Smooth muscle cell (in vitro differentiated cells): ENCODE data around the gene STXBP4. TPM values are rescaled to one million over a fixed set of nuclear protein-coding genes. Genes with fewer than 3 reads are reported as not detected.

Source experiments
- DNase-seq: peaks from one replicate; lab custom pipeline; 2025; ENCODE audit not compliant: unreplicated experiment; lab: John Stamatoyannopoulos, UW
- H2AFZ ChIP-seq: fragments of 200-600 bp; sonication (generic); 2 replicates; pipeline ENCODE4 v1.6.0; 2016; ENCODE audit warnings: antibody characterized with exemption, low read depth, mild to moderate bottlenecking
- H3F3A ChIP-seq: fragments of 200-600 bp; sonication (generic); 2 replicates; pipeline ENCODE4 v1.6.0; 2017; ENCODE audit warnings: antibody characterized with exemption, low read depth
- H3K27ac ChIP-seq: fragments of 200-600 bp; sonication (generic); 2 replicates; pipeline ENCODE4 v1.5.1; 2016; ENCODE audit warnings: low read depth, mild to moderate bottlenecking
- H3K27me3 ChIP-seq: fragments of 200-600 bp; sonication (generic); 2 replicates; pipeline ENCODE4 v1.6.1; 2016; ENCODE audit warnings: low read depth, mild to moderate bottlenecking
- H3K36me3 ChIP-seq: fragments of 200-600 bp; sonication (generic); 2 replicates; pipeline ENCODE4 v1.5.1; 2016; ENCODE audit warnings: low read depth
- H3K4me1 ChIP-seq: fragments of 200-600 bp; sonication (generic); 2 replicates; pipeline ENCODE4 v1.5.1; 2016; ENCODE audit warnings: low read depth
- H3K4me2 ChIP-seq: fragments of 200-600 bp; sonication (generic); 2 replicates; pipeline ENCODE4 v1.6.0; 2016; ENCODE audit warnings: mild to moderate bottlenecking
- H3K4me3 ChIP-seq: fragments of 200-600 bp; sonication (generic); 2 replicates; pipeline ENCODE4 v1.5.1; 2016; ENCODE audit warnings: mild to moderate bottlenecking
- H3K79me2 ChIP-seq: fragments of 200-600 bp; sonication (generic); 2 replicates; pipeline ENCODE4 v1.6.0; 2016; ENCODE audit warnings: low read depth, mild to moderate bottlenecking
- H3K9ac ChIP-seq: fragments of 200-600 bp; sonication (generic); 2 replicates; pipeline ENCODE4 v1.6.0; 2016; ENCODE audit warnings: low read depth
- H3K9me3 ChIP-seq: fragments of 200-600 bp; sonication (generic); replicated peaks from 2 replicates; pipeline ENCODE4 v1.5.1; 2016; ENCODE audit warnings: low read depth
- H4K20me1 ChIP-seq: fragments of 200-600 bp; sonication (generic); 2 replicates; pipeline ENCODE4 v1.6.0; 2016; ENCODE audit warnings: low read depth
- WGBS: methylation state at CpG from one replicate; pipeline ENCODE4 v1.1.7; 2016; ENCODE audit warnings: low lambda C conversion rate; 5-methylcytosine and 5-hydroxymethylcytosine counted together
- polyA plus RNA-seq: library from polyadenylated mRNA; unstranded; fragments of >200 nt; fragmentation: Nextera tagmentation; extraction: Ambion mirVana; gene quantifications from 2 replicates; pipeline ENCODE4 v1.2.1, GENCODE V29; 2016
- total RNA-seq: library from RNA; depleted of rRNA; stranded (reverse); fragments of >200 nt; gene quantifications from 2 replicates; pipeline ENCODE4 v1.2.3, GENCODE V29; 2014
- TF ChIP-seq, protein P1 (sequence below): fragments of 200-600 bp; sonication (generic); IDR thresholded peaks from 2 replicates; pipeline ENCODE4 v1.5.1; 2017; ENCODE audit warnings: borderline replicate concordance, mild to moderate bottlenecking, antibody characterized with exemption; ENCODE audit not compliant: insufficient read depth, poor library complexity, severe bottlenecking

STXBP4 gene
- total and polyA plus RNA-seq, 2 experiments from 2014 or later = 5.7 to 59.5 TPM

DNA sequence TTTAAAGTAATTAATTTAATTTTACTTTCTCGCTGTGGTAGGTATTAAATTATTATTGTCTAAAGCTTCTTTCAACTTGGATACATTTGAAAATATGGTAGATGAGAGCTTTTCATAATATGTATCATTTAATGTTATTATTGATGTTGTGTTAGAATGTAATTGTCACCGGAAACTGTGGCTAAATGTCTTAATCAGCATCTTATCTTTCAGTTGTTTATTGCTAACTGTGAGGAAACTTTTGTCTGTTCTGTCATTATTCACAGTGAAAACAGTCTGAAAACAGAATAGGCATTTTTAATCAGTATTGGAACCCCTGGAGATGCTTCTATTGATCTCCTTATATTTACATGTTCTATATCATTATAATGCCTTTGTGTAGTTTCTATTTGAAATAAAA, 120.7 kb downstream of the STXBP4 start:
- Histone ChIP-seq H3K4me3 (no peak overlapping the region), H3K9ac (no peak overlapping the region), H3K27ac (no peak overlapping the region), H3K9me3 (no peaks in the 10 kb centered on the region), H3K79me2 (no peaks in the 10 kb centered on the region), H3K4me1 (no peaks in the 10 kb centered on the region), H3K36me3 (no peaks in the 10 kb centered on the region), H3K27me3 (no peaks in the 10 kb centered on the region), H2AFZ (no peak overlapping the region), H3F3A (no peaks in the 10 kb centered on the region), H4K20me1 (no peaks in the 10 kb centered on the region), H3K4me2 (no peak overlapping the region)
- no peak for DNase-seq
- TF ChIP-seq, protein P1, sequence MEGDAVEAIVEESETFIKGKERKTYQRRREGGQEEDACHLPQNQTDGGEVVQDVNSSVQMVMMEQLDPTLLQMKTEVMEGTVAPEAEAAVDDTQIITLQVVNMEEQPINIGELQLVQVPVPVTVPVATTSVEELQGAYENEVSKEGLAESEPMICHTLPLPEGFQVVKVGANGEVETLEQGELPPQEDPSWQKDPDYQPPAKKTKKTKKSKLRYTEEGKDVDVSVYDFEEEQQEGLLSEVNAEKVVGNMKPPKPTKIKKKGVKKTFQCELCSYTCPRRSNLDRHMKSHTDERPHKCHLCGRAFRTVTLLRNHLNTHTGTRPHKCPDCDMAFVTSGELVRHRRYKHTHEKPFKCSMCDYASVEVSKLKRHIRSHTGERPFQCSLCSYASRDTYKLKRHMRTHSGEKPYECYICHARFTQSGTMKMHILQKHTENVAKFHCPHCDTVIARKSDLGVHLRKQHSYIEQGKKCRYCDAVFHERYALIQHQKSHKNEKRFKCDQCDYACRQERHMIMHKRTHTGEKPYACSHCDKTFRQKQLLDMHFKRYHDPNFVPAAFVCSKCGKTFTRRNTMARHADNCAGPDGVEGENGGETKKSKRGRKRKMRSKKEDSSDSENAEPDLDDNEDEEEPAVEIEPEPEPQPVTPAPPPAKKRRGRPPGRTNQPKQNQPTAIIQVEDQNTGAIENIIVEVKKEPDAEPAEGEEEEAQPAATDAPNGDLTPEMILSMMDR = no peak
- 94% methylated on average over 2 of the region's 2 CpGs for WGBS

DNA sequence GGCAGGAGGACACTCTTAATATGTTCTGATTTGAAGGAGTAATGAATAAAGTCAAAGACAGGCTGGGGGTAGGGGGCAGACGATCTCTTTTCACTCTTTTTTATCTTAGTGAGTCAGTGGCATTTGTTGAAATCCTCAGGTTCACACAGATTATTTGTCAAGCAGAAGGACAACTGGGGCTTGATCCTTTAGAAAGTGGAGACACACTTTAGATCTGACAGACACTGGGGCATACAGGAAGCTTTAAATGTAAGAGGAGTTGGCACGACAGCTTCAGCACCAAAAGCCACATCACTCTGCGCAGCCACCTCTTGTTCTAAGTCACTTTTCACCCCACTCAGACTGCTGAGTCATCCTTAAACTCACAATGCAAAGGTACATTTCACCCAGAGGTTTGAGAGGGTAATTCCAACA, 121.5 kb downstream of the STXBP4 start:
- H3K27ac ChIP-seq = no peak overlapping the region
- no peaks in the 10 kb centered on the region for H3K4me1 ChIP-seq
- no peaks in the 10 kb centered on the region for H3K79me2 ChIP-seq
- no peaks in the 10 kb centered on the region for H3K9me3 ChIP-seq
- no peaks in the 10 kb centered on the region for H3F3A ChIP-seq
- H4K20me1 ChIP-seq = no peaks in the 10 kb centered on the region
- H3K9ac ChIP-seq = no peak overlapping the region
- no peak overlapping the region for H2AFZ ChIP-seq
- no peaks in the 10 kb centered on the region for H3K27me3 ChIP-seq
- H3K4me3 ChIP-seq = no peak overlapping the region
- WGBS = 59% methylated on average over 3 of the region's 3 CpGs
- no peak overlapping the region for H3K4me2 ChIP-seq
- DNase-seq = no peak
- no peaks in the 10 kb centered on the region for H3K36me3 ChIP-seq
- TF ChIP-seq, protein P1 = no peak

DNA sequence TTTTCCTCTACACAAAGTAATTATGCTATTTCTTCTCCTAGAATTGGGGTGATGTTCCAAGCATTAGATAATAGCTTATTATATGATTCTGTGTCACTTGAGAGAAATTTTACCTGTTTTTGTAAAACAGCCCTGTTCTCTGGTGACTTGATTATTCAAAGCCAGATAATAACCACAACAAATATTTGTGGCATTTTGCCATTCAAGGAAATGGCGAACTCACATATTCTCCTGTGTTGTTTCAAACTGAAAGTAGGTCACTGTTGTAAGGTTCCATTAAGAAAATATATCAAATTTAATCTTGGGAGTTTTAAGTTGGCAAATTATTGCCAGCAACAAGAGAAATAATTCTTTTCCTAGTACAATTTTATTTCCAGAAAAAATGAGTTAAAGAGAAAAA, 124.8 kb downstream of the STXBP4 start:
- H3F3A ChIP-seq = no peaks in the 10 kb centered on the region
- no peaks in the 10 kb centered on the region for H4K20me1 ChIP-seq
- H2AFZ ChIP-seq = no peak overlapping the region
- TF ChIP-seq, protein P1 = no peak
- no peak overlapping the region for H3K27ac ChIP-seq
- no peak for DNase-seq
- H3K4me2 ChIP-seq = no peak overlapping the region
- H3K79me2 ChIP-seq = no peaks in the 10 kb centered on the region
- WGBS = 95% methylated on average over 1 of the region's 1 CpG
- H3K27me3 ChIP-seq = no peaks in the 10 kb centered on the region
- H3K4me1 ChIP-seq = no peaks in the 10 kb centered on the region
- H3K9me3 ChIP-seq = no peaks in the 10 kb centered on the region
- no peaks in the 10 kb centered on the region for H3K36me3 ChIP-seq
- no peak overlapping the region for H3K4me3 ChIP-seq
- H3K9ac ChIP-seq = no peak overlapping the region

- Histone ChIP-seq H3K27me3 (no peaks in the 10 kb centered on the region), H3K36me3 (no peaks in the 10 kb centered on the region), H3K9ac (no peak overlapping the region), H3K27ac (no peak overlapping the region), H3K9me3 (no peaks in the 10 kb centered on the region), H2AFZ (no peak overlapping the region), H3K79me2 (no peaks in the 10 kb centered on the region), H4K20me1 (no peaks in the 10 kb centered on the region), H3K4me3 (no peak overlapping the region), H3K4me2 (no peak overlapping the region), H3K4me1 (no peaks in the 10 kb centered on the region), H3F3A (no peaks in the 10 kb centered on the region)
- WGBS = 86% methylated on average over 1 of the region's 1 CpG
- no peak for DNase-seq
- TF ChIP-seq, protein P1 = no peak
Measured at GRCh38 chr17:55098765-55099164, 130.2 kb downstream of the STXBP4 start.
